ENCODE measurements around the gene NAT16. TPM values are rescaled to one million over a fixed set of nuclear protein-coding genes. Genes with fewer than 3 reads are reported as not detected.

The NAT16 gene
- total and polyA plus RNA-seq, 2 of the 13 experiments (the other 11 are each of a cell fraction or from before 2014, with no cell fraction given), result 0.04 TPM; not detected in 1

DNA sequence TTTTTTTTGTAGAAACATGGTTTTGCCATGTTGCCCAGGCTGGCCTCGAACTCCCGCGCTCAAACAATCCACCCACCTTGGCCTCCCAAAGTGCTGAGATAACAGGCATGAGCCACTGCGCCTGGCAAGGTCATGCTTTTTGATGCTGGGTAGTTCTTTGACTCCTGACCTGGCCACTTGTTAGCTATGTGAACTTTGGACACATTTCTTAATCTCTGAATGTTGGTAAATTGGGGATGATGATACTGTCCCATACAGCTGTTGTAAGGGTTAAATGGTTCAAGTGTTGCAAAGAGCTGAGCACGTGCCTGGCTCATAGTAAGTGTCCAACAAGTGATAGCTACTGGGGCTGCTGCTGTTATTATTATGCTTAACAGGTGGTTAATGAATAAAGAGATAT is 40.2 kb upstream of the NAT16 start (continued):
- TF ChIP-seq, protein P1, sequence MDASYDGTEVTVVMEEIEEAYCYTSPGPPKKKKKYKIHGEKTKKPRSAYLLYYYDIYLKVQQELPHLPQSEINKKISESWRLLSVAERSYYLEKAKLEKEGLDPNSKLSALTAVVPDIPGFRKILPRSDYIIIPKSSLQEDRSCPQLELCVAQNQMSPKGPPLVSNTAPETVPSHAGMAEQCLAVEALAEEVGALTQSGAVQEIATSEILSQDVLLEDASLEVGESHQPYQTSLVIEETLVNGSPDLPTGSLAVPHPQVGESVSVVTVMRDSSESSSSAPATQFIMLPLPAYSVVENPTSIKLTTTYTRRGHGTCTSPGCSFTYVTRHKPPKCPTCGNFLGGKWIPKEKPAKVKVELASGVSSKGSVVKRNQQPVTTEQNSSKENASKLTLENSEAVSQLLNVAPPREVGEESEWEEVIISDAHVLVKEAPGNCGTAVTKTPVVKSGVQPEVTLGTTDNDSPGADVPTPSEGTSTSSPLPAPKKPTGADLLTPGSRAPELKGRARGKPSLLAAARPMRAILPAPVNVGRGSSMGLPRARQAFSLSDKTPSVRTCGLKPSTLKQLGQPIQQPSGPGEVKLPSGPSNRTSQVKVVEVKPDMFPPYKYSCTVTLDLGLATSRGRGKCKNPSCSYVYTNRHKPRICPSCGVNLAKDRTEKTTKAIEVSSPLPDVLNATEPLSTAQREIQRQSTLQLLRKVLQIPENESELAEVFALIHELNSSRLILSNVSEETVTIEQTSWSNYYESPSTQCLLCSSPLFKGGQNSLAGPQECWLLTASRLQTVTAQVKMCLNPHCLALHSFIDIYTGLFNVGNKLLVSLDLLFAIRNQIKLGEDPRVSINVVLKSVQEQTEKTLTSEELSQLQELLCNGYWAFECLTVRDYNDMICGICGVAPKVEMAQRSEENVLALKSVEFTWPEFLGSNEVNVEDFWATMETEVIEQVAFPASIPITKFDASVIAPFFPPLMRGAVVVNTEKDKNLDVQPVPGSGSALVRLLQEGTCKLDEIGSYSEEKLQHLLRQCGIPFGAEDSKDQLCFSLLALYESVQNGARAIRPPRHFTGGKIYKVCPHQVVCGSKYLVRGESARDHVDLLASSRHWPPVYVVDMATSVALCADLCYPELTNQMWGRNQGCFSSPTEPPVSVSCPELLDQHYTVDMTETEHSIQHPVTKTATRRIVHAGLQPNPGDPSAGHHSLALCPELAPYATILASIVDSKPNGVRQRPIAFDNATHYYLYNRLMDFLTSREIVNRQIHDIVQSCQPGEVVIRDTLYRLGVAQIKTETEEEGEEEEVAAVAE (CRISPR knock-in tag; IDR thresholded peaks at IDR 0.05; ENCODE audit: borderline replicate concordance), result no peak
- TF ChIP-seq, protein P2, sequence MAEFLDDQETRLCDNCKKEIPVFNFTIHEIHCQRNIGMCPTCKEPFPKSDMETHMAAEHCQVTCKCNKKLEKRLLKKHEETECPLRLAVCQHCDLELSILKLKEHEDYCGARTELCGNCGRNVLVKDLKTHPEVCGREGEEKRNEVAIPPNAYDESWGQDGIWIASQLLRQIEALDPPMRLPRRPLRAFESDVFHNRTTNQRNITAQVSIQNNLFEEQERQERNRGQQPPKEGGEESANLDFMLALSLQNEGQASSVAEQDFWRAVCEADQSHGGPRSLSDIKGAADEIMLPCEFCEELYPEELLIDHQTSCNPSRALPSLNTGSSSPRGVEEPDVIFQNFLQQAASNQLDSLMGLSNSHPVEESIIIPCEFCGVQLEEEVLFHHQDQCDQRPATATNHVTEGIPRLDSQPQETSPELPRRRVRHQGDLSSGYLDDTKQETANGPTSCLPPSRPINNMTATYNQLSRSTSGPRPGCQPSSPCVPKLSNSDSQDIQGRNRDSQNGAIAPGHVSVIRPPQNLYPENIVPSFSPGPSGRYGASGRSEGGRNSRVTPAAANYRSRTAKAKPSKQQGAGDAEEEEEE (CRISPR knock-in tag; IDR thresholded peaks at IDR 0.05; ENCODE audit: borderline replicate concordance), result no peak
- TF ChIP-seq, protein P3, sequence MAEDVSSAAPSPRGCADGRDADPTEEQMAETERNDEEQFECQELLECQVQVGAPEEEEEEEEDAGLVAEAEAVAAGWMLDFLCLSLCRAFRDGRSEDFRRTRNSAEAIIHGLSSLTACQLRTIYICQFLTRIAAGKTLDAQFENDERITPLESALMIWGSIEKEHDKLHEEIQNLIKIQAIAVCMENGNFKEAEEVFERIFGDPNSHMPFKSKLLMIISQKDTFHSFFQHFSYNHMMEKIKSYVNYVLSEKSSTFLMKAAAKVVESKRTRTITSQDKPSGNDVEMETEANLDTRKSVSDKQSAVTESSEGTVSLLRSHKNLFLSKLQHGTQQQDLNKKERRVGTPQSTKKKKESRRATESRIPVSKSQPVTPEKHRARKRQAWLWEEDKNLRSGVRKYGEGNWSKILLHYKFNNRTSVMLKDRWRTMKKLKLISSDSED (CRISPR knock-in tag; IDR thresholded peaks at IDR 0.05), result no peak
- TF ChIP-seq YEATS2 (CRISPR knock-in tag; IDR thresholded peaks at IDR 0.05; ENCODE audit: borderline replicate concordance), result no peak
- TF ChIP-seq, protein P4, sequence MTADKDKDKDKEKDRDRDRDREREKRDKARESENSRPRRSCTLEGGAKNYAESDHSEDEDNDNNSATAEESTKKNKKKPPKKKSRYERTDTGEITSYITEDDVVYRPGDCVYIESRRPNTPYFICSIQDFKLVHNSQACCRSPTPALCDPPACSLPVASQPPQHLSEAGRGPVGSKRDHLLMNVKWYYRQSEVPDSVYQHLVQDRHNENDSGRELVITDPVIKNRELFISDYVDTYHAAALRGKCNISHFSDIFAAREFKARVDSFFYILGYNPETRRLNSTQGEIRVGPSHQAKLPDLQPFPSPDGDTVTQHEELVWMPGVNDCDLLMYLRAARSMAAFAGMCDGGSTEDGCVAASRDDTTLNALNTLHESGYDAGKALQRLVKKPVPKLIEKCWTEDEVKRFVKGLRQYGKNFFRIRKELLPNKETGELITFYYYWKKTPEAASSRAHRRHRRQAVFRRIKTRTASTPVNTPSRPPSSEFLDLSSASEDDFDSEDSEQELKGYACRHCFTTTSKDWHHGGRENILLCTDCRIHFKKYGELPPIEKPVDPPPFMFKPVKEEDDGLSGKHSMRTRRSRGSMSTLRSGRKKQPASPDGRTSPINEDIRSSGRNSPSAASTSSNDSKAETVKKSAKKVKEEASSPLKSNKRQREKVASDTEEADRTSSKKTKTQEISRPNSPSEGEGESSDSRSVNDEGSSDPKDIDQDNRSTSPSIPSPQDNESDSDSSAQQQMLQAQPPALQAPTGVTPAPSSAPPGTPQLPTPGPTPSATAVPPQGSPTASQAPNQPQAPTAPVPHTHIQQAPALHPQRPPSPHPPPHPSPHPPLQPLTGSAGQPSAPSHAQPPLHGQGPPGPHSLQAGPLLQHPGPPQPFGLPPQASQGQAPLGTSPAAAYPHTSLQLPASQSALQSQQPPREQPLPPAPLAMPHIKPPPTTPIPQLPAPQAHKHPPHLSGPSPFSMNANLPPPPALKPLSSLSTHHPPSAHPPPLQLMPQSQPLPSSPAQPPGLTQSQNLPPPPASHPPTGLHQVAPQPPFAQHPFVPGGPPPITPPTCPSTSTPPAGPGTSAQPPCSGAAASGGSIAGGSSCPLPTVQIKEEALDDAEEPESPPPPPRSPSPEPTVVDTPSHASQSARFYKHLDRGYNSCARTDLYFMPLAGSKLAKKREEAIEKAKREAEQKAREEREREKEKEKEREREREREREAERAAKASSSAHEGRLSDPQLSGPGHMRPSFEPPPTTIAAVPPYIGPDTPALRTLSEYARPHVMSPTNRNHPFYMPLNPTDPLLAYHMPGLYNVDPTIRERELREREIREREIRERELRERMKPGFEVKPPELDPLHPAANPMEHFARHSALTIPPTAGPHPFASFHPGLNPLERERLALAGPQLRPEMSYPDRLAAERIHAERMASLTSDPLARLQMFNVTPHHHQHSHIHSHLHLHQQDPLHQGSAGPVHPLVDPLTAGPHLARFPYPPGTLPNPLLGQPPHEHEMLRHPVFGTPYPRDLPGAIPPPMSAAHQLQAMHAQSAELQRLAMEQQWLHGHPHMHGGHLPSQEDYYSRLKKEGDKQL (CRISPR knock-in tag; IDR thresholded peaks at IDR 0.05; ENCODE audit: low read depth), result no peak
- no peak for TF ChIP-seq AGO2 (optimal IDR thresholded peaks at IDR 0.05; ENCODE audit: low read depth, low read length)
- no peak for TF ChIP-seq ZC3H4 (CRISPR knock-in tag; IDR thresholded peaks at IDR 0.05; ENCODE audit: borderline replicate concordance)
- TF ChIP-seq, protein P5, sequence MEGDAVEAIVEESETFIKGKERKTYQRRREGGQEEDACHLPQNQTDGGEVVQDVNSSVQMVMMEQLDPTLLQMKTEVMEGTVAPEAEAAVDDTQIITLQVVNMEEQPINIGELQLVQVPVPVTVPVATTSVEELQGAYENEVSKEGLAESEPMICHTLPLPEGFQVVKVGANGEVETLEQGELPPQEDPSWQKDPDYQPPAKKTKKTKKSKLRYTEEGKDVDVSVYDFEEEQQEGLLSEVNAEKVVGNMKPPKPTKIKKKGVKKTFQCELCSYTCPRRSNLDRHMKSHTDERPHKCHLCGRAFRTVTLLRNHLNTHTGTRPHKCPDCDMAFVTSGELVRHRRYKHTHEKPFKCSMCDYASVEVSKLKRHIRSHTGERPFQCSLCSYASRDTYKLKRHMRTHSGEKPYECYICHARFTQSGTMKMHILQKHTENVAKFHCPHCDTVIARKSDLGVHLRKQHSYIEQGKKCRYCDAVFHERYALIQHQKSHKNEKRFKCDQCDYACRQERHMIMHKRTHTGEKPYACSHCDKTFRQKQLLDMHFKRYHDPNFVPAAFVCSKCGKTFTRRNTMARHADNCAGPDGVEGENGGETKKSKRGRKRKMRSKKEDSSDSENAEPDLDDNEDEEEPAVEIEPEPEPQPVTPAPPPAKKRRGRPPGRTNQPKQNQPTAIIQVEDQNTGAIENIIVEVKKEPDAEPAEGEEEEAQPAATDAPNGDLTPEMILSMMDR (CRISPR knock-in tag; IDR thresholded peaks at IDR 0.05), result no peak
- TF ChIP-seq, protein P6, sequence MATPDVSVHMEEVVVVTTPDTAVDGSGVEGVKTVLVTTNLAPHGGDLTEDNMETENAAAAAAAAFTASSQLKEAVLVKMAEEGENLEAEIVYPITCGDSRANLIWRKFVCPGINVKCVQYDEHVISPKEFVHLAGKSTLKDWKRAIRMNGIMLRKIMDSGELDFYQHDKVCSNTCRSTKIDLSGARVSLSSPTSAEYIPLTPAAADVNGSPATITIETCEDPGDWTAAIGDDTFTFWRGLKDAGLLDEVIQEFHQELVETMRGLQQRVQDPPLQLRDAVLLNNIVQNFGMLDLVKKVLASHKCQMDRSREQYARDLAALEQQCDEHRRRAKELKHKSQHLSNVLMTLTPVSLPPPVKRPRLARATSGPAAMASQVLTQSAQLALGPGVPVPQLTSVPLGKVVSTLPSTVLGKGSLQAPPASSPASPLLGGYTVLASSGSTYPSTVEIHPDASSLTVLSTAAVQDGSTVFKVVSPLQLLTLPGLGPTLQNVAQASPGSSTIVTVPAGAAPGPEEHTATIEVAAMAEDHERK (CRISPR knock-in tag; IDR thresholded peaks at IDR 0.05; ENCODE audit: low read depth), result no peak
- no peak; the same call in 1 of the 2 replicates for TF ChIP-seq ZKSCAN1 (IDR thresholded peaks at IDR 0.05; ENCODE audit: low read length)
- TF ChIP-seq ZNF615 (CRISPR knock-in tag; IDR thresholded peaks at IDR 0.05; ENCODE audit: borderline replicate concordance), result no peak
- no peak for TF ChIP-seq CENPT (CRISPR knock-in tag; IDR thresholded peaks at IDR 0.05; ENCODE audit: low read depth)
